C4-2B (cell line): Measurements from ENCODE around the gene BYSL.

Experiments
- H3K27ac ChIP-seq: fragments of 450-650 bp; 2 replicates; pipeline ENCODE4 v1.5.1; 2017
- CTCF ChIP-seq: fragments of 450-650 bp; conservative IDR thresholded peaks from 2 replicates; pipeline ENCODE4 v1.5.1; 2017; ENCODE audit warnings: mild to moderate bottlenecking
- ZFX ChIP-seq: fragments of 450-650 bp; IDR thresholded peaks from 2 replicates; pipeline ENCODE4 v1.6.1; 2017

The BYSL gene

GRCh38 chr6:41884957-41885356, 36.3 kb upstream of the BYSL start:
- no peak overlapping the region for H3K27ac ChIP-seq
- TF ChIP-seq ZFX, result no peak
- no peak for TF ChIP-seq CTCF

GRCh38 chr6:41885930-41886329, 35.4 kb upstream of the BYSL start:
- no peak overlapping the region for H3K27ac ChIP-seq
- no peak for TF ChIP-seq CTCF
- no peak for TF ChIP-seq ZFX

DNA sequence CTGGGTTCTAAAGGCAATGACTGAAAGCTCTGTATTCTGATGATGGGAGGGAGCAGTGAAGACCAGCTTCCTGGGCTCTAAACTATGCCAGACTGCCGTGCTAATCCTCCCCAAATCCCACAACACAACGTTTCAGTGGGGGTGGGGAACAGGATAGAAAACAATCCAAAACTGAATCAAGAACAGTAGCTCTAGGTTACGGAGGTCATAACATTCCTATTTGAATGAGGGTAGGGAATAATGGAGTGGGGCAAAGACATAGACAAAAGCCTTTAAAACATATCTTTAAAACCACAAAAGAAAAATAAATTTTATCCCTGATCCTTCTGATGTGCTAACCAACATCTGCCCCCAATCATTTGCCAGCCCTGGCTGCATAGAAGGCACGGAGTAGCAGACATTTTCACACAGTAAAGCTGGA, 34.0 kb upstream of the BYSL start:
- H3K27ac ChIP-seq, result no peak overlapping the region
- TF ChIP-seq CTCF, result no peak
- no peak for TF ChIP-seq ZFX

DNA sequence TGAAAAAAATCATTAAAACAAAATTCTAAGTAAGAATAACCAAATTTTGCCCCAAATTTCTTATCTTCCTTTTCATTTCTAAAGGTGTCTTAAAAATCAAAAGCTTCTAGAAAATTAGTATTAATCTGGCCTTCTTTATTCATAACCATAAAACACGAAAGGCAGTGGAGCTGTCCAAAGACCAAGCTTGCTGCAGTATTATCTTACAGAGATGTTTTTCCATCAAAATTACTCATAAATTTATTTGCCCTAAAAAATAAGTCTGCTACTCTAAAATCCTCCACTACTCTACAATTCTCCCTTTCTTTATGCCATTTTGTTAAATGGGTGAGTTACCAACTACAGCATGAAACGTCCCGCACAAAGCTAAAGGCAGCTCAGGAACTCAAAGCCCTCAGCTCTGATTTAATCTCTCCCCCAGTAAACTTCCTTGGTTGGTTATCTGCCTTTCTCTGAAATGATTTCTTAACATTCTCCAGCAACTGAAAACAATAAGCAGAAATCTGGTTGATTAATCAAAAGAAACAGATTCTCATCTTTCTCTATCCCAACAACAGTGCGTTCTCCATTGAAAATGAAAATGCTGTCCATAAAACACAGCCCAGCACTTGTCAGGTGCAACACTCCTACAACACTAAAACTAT, 28.3 kb upstream of the BYSL start:
- no peak overlapping the region for H3K27ac ChIP-seq
- no peak for TF ChIP-seq ZFX
- TF ChIP-seq CTCF, result no peak

DNA sequence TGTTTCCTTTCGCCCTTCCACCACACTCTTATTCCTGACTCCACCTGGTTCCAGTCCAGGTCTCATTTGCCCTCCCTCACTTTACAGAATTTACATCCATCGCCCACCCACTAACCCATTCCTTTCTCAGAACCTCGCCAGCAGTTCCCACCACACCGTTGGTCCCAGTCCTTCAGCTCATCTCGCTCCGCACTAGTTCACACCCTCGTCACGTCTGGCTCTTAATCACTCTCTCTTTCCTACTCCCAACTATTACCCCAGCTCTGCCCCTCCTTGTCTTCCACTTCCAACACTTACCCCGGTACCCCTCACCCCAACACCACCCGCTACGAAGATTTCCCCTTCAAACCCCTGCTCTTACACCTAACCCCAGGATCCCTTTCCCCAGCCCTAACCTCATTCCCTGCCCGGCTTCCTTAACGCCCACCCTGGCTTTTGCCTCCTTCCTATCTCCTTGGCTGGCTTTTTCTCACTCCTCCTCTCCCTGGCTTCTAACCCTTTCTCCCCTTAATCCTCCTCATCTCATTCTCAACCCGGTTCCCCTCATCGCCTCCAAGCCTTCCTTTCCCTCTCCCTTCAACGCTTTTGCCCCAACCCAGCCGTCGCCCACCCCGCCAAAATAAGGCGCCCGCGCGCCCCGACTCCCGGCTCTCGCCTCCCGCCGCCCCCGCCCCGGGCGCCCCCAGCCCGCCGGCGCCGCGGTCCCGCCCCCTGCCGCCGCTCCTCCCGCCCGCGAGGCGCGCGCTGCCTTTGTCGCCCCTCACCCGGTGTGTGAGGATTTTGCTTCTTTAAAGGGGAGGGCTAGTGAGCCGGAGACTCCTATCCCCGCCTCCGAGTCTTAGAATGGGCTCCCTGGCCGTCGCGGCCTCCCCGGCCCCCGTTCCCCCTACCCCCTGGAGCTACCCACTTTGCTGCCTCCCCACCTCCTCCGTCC, 26.7 kb upstream of the BYSL start:
- peak overlapping the region; percentile 62 for H3K27ac ChIP-seq
- TF ChIP-seq CTCF, result no peak
- TF ChIP-seq ZFX, result no peak

- TF ChIP-seq ZFX (no peak), CTCF (no peak)
- peak within 1 kb of the TSS; percentile 62 for H3K27ac ChIP-seq
Measured at GRCh38 chr6:41895300-41896233, 25.7 kb upstream of the BYSL start, which contains the start of gene USP49. Gene USP49 (minus strand): TSS chr6:41895375. CDS start chr6:41806983, 88,392 bp downstream.
